Breast epithelium (tissue), 4 donors: ENCODE measurements around the gene TFPI. TPM values are rescaled to one million over a fixed set of nuclear protein-coding genes. Genes with fewer than 3 reads are reported as not detected.

Experiments used
- DNase-seq, 2 donors: peaks; one replicate each; pipeline ENCODE4 v3.0.0-alpha.2; 2019; ENCODE audit warnings: low spot score in 2 of 2
- H3K27ac ChIP-seq, 2 donors: fragments of 200-600 bp; sonication (generic) in 1 of 2; one replicate each; pipeline ENCODE4 v1.5.1; 2016 to 2019; ENCODE audit warnings: mild to moderate bottlenecking in 1 of 2
- H3K27me3 ChIP-seq, 2 donors: fragments of 200-600 bp; sonication (generic) in 1 of 2; one replicate each; pipeline versions ENCODE4 v1.5.1 to v1.6.0; 2017 to 2019; ENCODE audit warnings: control low read depth in 1 of 2, mild to moderate bottlenecking in 1 of 2
- H3K36me3 ChIP-seq: fragments of 200-600 bp; one replicate; pipeline ENCODE4 v1.5.1; 2019
- H3K4me1 ChIP-seq, 2 donors: fragments of 200-600 bp; sonication (generic); one replicate each; pipeline ENCODE4 v1.5.1; 2016 to 2019; ENCODE audit warnings: control low read depth in 1 of 2
- H3K4me3 ChIP-seq, 3 donors: fragments of 200-600 bp; sonication (generic); 1 replicate in 2 of 3; 2 replicates in 1 of 3; pipeline ENCODE4 v1.5.1; 2016 to 2019; ENCODE audit warnings: mild to moderate bottlenecking in 3 of 3, moderate library complexity in 2 of 3
- H3K9me3 ChIP-seq, 2 donors: fragments of 200-600 bp; sonication (generic) in 1 of 2; one replicate each; pipeline ENCODE4 v1.5.1; 2016 to 2019; ENCODE audit warnings: control low read depth in 1 of 2
- POLR2A ChIP-seq: fragments of 450-650 bp; IDR thresholded peaks from one replicate; pipeline ENCODE4 v1.6.1; 2016; ENCODE audit warnings: antibody characterized with exemption, mild to moderate bottlenecking, moderate library complexity
- POLR2AphosphoS5 ChIP-seq, 3 donors: sonication (generic); formaldehyde crosslinking; IDR thresholded peaks; one replicate each; pipeline ENCODE4 v1.6.1; 2017; ENCODE audit warnings: antibody characterized with exemption in 3 of 3
- intact Hi-C: fragments of 100-400 bp; cut with DNase I; formaldehyde crosslinking; loops from one replicate; pipeline ENCODE4 v1.15.1; 2023; ENCODE audit warnings: low total_unique reads
- total RNA-seq, 3 donors: library from RNA; depleted of rRNA; stranded (reverse); fragments of >200 nt; gene quantifications; one replicate each; pipeline ENCODE4 v1.1.0, GENCODE V29; 2016
- TF ChIP-seq, protein P1 (sequence below), 3 donors: fragments of 450-650 bp; IDR thresholded peaks; one replicate each; pipeline ENCODE4 v1.5.1; 2016 to 2017; ENCODE audit warnings: antibody characterized with exemption in 3 of 3, mild to moderate bottlenecking in 3 of 3, moderate library complexity in 3 of 3

TFPI gene
- total RNA-seq, 3 donors from 2014 or later, result 52.4 to 105 (median 90.1) TPM

- Histone ChIP-seq H3K27ac (no peak overlapping the region), H3K4me1 (no peaks in the 10 kb centered on the region), H3K27me3 (no peaks in the 10 kb centered on the region), H3K9me3 (no peaks in the 10 kb centered on the region), H3K36me3 (no peaks in the 10 kb centered on the region), H3K4me3 (no peak overlapping the region)
- TF ChIP-seq POLR2A, result no peak
- no peak for TF ChIP-seq POLR2AphosphoS5 (IDR thresholded peaks at IDR 0.05)
- TF ChIP-seq, protein P1, sequence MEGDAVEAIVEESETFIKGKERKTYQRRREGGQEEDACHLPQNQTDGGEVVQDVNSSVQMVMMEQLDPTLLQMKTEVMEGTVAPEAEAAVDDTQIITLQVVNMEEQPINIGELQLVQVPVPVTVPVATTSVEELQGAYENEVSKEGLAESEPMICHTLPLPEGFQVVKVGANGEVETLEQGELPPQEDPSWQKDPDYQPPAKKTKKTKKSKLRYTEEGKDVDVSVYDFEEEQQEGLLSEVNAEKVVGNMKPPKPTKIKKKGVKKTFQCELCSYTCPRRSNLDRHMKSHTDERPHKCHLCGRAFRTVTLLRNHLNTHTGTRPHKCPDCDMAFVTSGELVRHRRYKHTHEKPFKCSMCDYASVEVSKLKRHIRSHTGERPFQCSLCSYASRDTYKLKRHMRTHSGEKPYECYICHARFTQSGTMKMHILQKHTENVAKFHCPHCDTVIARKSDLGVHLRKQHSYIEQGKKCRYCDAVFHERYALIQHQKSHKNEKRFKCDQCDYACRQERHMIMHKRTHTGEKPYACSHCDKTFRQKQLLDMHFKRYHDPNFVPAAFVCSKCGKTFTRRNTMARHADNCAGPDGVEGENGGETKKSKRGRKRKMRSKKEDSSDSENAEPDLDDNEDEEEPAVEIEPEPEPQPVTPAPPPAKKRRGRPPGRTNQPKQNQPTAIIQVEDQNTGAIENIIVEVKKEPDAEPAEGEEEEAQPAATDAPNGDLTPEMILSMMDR (IDR thresholded peaks at IDR 0.05), result no peak
- intact Hi-C loops, result no loop called here
- no peak for DNase-seq
These were observed 114.0 kb downstream of the TFPI start for GRCh38 chr2:187440101-187440675.

DNA sequence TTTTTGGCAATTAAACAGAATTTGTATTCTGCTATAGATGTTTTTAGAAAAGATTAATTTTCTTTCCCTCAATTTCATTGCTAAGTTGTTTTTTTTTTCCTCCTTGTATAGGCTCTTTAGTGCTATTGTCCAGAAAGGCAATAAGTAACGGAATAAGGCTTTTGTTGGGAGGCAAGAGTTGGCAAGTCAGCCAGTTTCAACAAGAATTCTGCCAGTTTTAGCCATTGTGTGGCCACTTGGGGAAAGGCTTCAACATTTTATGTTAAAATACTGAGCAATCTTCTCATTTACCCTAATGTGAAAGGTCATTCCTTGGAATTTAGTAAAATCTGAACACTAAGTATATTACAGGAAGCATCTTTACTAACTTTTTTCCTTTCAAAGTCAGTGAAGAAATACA is 115.8 kb downstream of the TFPI start:
- no peaks in the 10 kb centered on the region for H3K9me3 ChIP-seq
- H3K36me3 ChIP-seq, result no peaks in the 10 kb centered on the region
- intact Hi-C loops, result no loop called here
- H3K27ac ChIP-seq, result no peak overlapping the region
- no peak overlapping the region for H3K4me3 ChIP-seq
- DNase-seq, result no peak
- H3K27me3 ChIP-seq, result no peaks in the 10 kb centered on the region
- TF ChIP-seq POLR2AphosphoS5 (IDR thresholded peaks at IDR 0.05) (no peak), POLR2A (no peak)
- TF ChIP-seq, protein P1 (IDR thresholded peaks at IDR 0.05), result no peak
- H3K4me1 ChIP-seq, result no peaks in the 10 kb centered on the region

DNA sequence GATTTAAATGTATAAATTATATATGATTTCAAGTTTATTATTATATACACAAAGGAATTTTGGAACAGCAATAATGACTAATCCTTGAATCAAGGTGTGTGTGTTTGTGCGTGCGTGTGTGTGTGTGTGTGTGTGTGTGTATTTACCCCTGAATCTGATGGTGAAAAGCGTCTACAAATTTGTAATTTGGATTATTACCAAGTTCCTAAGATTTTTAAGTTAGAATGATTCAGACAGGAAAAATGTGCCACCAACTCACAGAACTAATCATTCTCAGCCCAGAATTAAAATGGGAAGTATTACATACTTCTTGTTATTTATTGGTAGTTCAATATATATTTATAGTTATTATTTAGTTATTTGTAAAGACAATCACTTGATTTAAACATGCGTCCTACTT is 118.5 kb downstream of the TFPI start:
- TF ChIP-seq, protein P1 (IDR thresholded peaks at IDR 0.05), result no peak
- no peak for TF ChIP-seq POLR2AphosphoS5 (IDR thresholded peaks at IDR 0.05)
- TF ChIP-seq POLR2A, result no peak
- DNase-seq, result no peak
- H3K27ac ChIP-seq, result no peak overlapping the region

DNA sequence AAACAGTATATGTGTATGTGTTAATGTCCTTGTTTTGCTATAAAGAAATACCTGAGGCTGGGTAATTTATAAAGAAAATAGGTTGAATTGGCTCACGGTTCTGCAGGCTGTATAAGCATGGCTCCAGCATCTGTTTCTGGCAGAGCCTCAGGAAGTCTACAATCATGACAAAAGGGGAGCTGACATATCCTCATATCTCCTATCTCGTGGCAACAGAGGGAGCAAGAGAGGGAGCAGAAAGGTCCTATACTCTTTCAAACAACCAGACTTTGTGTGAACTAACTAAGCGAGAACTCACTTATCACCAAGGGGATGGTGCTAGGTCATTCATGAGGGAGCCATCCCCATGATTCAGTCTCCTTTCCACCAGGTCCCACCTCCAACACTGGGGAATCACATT is 119.2 kb downstream of the TFPI start:
- intact Hi-C loops, result no loop called here

More for the DNA sequence above, 118.5 kb downstream of the TFPI start:
- H3K4me3 ChIP-seq, result no peak overlapping the region
- H3K4me1 ChIP-seq, result no peaks in the 10 kb centered on the region
- no peaks in the 10 kb centered on the region for H3K9me3 ChIP-seq
- intact Hi-C loops, result no loop called here
- no peaks in the 10 kb centered on the region for H3K36me3 ChIP-seq
- H3K27me3 ChIP-seq, result no peaks in the 10 kb centered on the region

GRCh38 chr2:187434342-187434785 is 119.9 kb downstream of the TFPI start:
- DNase-seq, result no peak
- TF ChIP-seq POLR2A (no peak), POLR2AphosphoS5 (IDR thresholded peaks at IDR 0.05) (no peak)
- TF ChIP-seq, protein P1 (IDR thresholded peaks at IDR 0.05), result no peak
- H3K27ac ChIP-seq, result no peak overlapping the region
- no peak overlapping the region for H3K4me3 ChIP-seq
- H3K27me3 ChIP-seq, result no peaks in the 10 kb centered on the region
- H3K9me3 ChIP-seq, result no peaks in the 10 kb centered on the region
- intact Hi-C loops, result no loop called here
- no peaks in the 10 kb centered on the region for H3K4me1 ChIP-seq
- no peaks in the 10 kb centered on the region for H3K36me3 ChIP-seq

More for the DNA sequence above, 119.2 kb downstream of the TFPI start:
- no peaks in the 10 kb centered on the region for H3K27me3 ChIP-seq
- no peak overlapping the region for H3K4me3 ChIP-seq
- no peak for DNase-seq
- H3K36me3 ChIP-seq, result no peaks in the 10 kb centered on the region
- peak overlapping the region; percentile 18 to 33 for H3K27ac ChIP-seq
- H3K9me3 ChIP-seq, result no peaks in the 10 kb centered on the region
- TF ChIP-seq POLR2AphosphoS5 (IDR thresholded peaks at IDR 0.05), result no peak
- no peak for TF ChIP-seq POLR2A
- TF ChIP-seq, protein P1 (IDR thresholded peaks at IDR 0.05), result no peak
- H3K4me1 ChIP-seq, result no peaks in the 10 kb centered on the region
